ENCODE results near the gene AKAP13. TPM values are rescaled to one million over a fixed set of nuclear protein-coding genes. Genes with fewer than 3 reads are reported as not detected.
"Not testable (repeated sequence)": the region's sequence is repeated elsewhere in the genome, so short reads cannot be mapped to it uniquely, and the experiment has no call there.

AKAP13 gene
- total RNA-seq, 1 experiment from 2014 or later, result 55.3 TPM

GRCh38 chr15:85786781-85787114 is 406.3 kb downstream of the AKAP13 start:
- DNase-seq (ENCODE audit: low read depth), result no peak

GRCh38 chr15:85788771-85789495 is 408.5 kb downstream of the AKAP13 start:
- no peak for DNase-seq (ENCODE audit: low read depth)

GRCh38 chr15:85789496-85789875 is 409.1 kb downstream of the AKAP13 start:
- no peak for DNase-seq (ENCODE audit: low read depth)

GRCh38 chr15:85792102-85792731 is 411.8 kb downstream of the AKAP13 start:
- DNase-seq (ENCODE audit: low read depth), result no peak

GRCh38 chr15:85792912-85793590 is 412.6 kb downstream of the AKAP13 start:
- no peak for DNase-seq (ENCODE audit: low read depth)

- DNase-seq (ENCODE audit: low read depth), result peak; percentile 47
Measured at GRCh38 chr15:85793641-85794597, 413.5 kb downstream of the AKAP13 start.

- DNase-seq (ENCODE audit: low read depth), result peak; percentile 93
Measured at GRCh38 chr15:85794598-85795336, 414.4 kb downstream of the AKAP13 start, which contains the start of gene KLHL25. KLHL25 (minus strand) TSS chr15:85794925; CDS start chr15:85769810, 25,115 bp downstream.

- DNase-seq (ENCODE audit: low read depth), result no peak
Measured at GRCh38 chr15:85795337-85796305, 415.2 kb downstream of the AKAP13 start.

GRCh38 chr15:85796371-85796770 is 416.0 kb downstream of the AKAP13 start:
- DNase-seq (ENCODE audit: low read depth), result not testable (repeated sequence)
